ENCODE results near the gene SUCLG2. TPM values are rescaled to one million over a fixed set of nuclear protein-coding genes. Genes with fewer than 3 reads are reported as not detected.

SUCLG2 gene
- total RNA-seq, 1 donor from 2014 or later = 20.8 TPM

GRCh38 chr3:67481126-67481525 is 173.3 kb downstream of the SUCLG2 start:
- Mint-ChIP-seq H3K36me3 (ENCODE audit: low read depth, unreplicated experiment) (peaks cover 6% of the 10 kb centered on the region), H3K4me1 (ENCODE audit: low read depth, unreplicated experiment) (no peaks in the 10 kb centered on the region), H3K27me3 (ENCODE audit: low read depth, unreplicated experiment) (no peaks in the 10 kb centered on the region), H3K4me3 (ENCODE audit: unreplicated experiment) (no peak overlapping the region), H3K9me3 (ENCODE audit: unreplicated experiment) (no peaks in the 10 kb centered on the region), H3K27ac (ENCODE audit: unreplicated experiment) (no peak overlapping the region)
- H3K4me2 ChIP-seq (ENCODE audit: low read length) = no peak overlapping the region
- DNase-seq (ENCODE audit: low read depth) = no peak
- H3K36me3 ChIP-seq (ENCODE audit: insufficient read depth, low read length) = no peaks in the 10 kb centered on the region
- H4K20me1 ChIP-seq (ENCODE audit: insufficient read depth, low read length) = no peaks in the 10 kb centered on the region
- H3K79me2 ChIP-seq (ENCODE audit: insufficient read depth, low read length) = no peaks in the 10 kb centered on the region
- H3K27ac ChIP-seq (ENCODE audit: low read depth, low read length) = no peak overlapping the region
- no peaks in the 10 kb centered on the region for H3K4me1 ChIP-seq (ENCODE audit: insufficient read depth, low read length)
- no peak overlapping the region for H2AFZ ChIP-seq (ENCODE audit: low read depth, low read length)
- FAIRE-seq = no peak
- TF ChIP-seq CTCF (IDR thresholded peaks at IDR 0.05; ENCODE audit: insufficient read depth, low read depth, low read length) (no peak), EZH2 (IDR thresholded peaks at IDR 0.05; ENCODE audit: insufficient read depth, low read length) (no peak)
- H3K9ac ChIP-seq (ENCODE audit: low read length) = no peak overlapping the region
- H3K4me3 ChIP-seq (ENCODE audit: insufficient read depth, low read depth, low read length) = no peak overlapping the region
- H3K27me3 ChIP-seq (ENCODE audit: insufficient read depth, low read length) = no peaks in the 10 kb centered on the region
- H3K9me3 ChIP-seq (ENCODE audit: insufficient read depth, low read depth, low read length) = no peaks in the 10 kb centered on the region

- H3K27ac Mint-ChIP-seq (ENCODE audit: unreplicated experiment) = no peak overlapping the region
- Histone ChIP-seq H3K27ac (ENCODE audit: low read depth, low read length) (no peak overlapping the region), H3K4me3 (ENCODE audit: insufficient read depth, low read depth, low read length) (no peak overlapping the region), H3K79me2 (ENCODE audit: insufficient read depth, low read length) (no peaks in the 10 kb centered on the region), H3K36me3 (ENCODE audit: insufficient read depth, low read length) (no peaks in the 10 kb centered on the region), H4K20me1 (ENCODE audit: insufficient read depth, low read length) (no peaks in the 10 kb centered on the region), H3K9ac (ENCODE audit: low read length) (no peak overlapping the region), H3K4me2 (ENCODE audit: low read length) (no peak overlapping the region), H3K9me3 (ENCODE audit: insufficient read depth, low read depth, low read length) (no peaks in the 10 kb centered on the region), H3K4me1 (ENCODE audit: insufficient read depth, low read length) (no peaks in the 10 kb centered on the region), H3K27me3 (ENCODE audit: insufficient read depth, low read length) (no peaks in the 10 kb centered on the region), H2AFZ (ENCODE audit: low read depth, low read length) (no peak overlapping the region)
- H3K4me1 Mint-ChIP-seq (ENCODE audit: low read depth, unreplicated experiment) = no peaks in the 10 kb centered on the region
- FAIRE-seq = no peak
- H3K36me3 Mint-ChIP-seq (ENCODE audit: low read depth, unreplicated experiment) = peaks cover 6% of the 10 kb centered on the region
- H3K27me3 Mint-ChIP-seq (ENCODE audit: low read depth, unreplicated experiment) = no peaks in the 10 kb centered on the region
- DNase-seq (ENCODE audit: low read depth) = no peak
- H3K4me3 Mint-ChIP-seq (ENCODE audit: unreplicated experiment) = no peak overlapping the region
- H3K9me3 Mint-ChIP-seq (ENCODE audit: unreplicated experiment) = no peaks in the 10 kb centered on the region
- no peak for TF ChIP-seq EZH2 (IDR thresholded peaks at IDR 0.05; ENCODE audit: insufficient read depth, low read length)
- no peak for TF ChIP-seq CTCF (IDR thresholded peaks at IDR 0.05; ENCODE audit: insufficient read depth, low read depth, low read length)
Observed at GRCh38 chr3:67478423-67478822, 176.0 kb downstream of the SUCLG2 start.

GRCh38 chr3:67474311-67474710 is 180.1 kb downstream of the SUCLG2 start:
- Histone ChIP-seq H3K4me3 (ENCODE audit: insufficient read depth, low read depth, low read length) (no peak overlapping the region), H3K9ac (ENCODE audit: low read length) (no peak overlapping the region), H3K79me2 (ENCODE audit: insufficient read depth, low read length) (no peaks in the 10 kb centered on the region), H3K4me2 (ENCODE audit: low read length) (no peak overlapping the region), H3K4me1 (ENCODE audit: insufficient read depth, low read length) (no peaks in the 10 kb centered on the region), H3K9me3 (ENCODE audit: insufficient read depth, low read depth, low read length) (no peaks in the 10 kb centered on the region), H3K36me3 (ENCODE audit: insufficient read depth, low read length) (no peaks in the 10 kb centered on the region), H2AFZ (ENCODE audit: low read depth, low read length) (no peak overlapping the region), H3K27ac (ENCODE audit: low read depth, low read length) (no peak overlapping the region), H3K27me3 (ENCODE audit: insufficient read depth, low read length) (no peaks in the 10 kb centered on the region), H4K20me1 (ENCODE audit: insufficient read depth, low read length) (no peaks in the 10 kb centered on the region)
- TF ChIP-seq CTCF (IDR thresholded peaks at IDR 0.05; ENCODE audit: insufficient read depth, low read depth, low read length) = no peak
- TF ChIP-seq EZH2 (IDR thresholded peaks at IDR 0.05; ENCODE audit: insufficient read depth, low read length) = no peak
- Mint-ChIP-seq H3K4me1 (ENCODE audit: low read depth, unreplicated experiment) (no peaks in the 10 kb centered on the region), H3K27ac (ENCODE audit: unreplicated experiment) (no peak overlapping the region), H3K27me3 (ENCODE audit: low read depth, unreplicated experiment) (no peaks in the 10 kb centered on the region), H3K4me3 (ENCODE audit: unreplicated experiment) (no peak overlapping the region), H3K9me3 (ENCODE audit: unreplicated experiment) (no peaks in the 10 kb centered on the region), H3K36me3 (ENCODE audit: low read depth, unreplicated experiment) (peaks cover 2% of the 10 kb centered on the region)
- no peak for DNase-seq (ENCODE audit: low read depth)
- FAIRE-seq = no peak
